Bronchial epithelial cell (primary cell): ENCODE results near the gene KRTCAP3. TPM values are rescaled to one million over a fixed set of nuclear protein-coding genes. Genes with fewer than 3 reads are reported as not detected.

Experiments used
- DNase-seq: peaks from one replicate; pipeline ENCODE4 v3.0.0-alpha.2; 2010; ENCODE audit warnings: low read depth
- FAIRE-seq: peaks from 2 replicates; lab custom pipeline; 2011; peaks lifted over from hg19 to GRCh38; lab: Jason Lieb, UNC
- H3K27me3 ChIP-seq: 2 replicates; pipeline ENCODE4 v1.5.1; 2011; ENCODE audit warnings: low read length; ENCODE audit not compliant: control insufficient read depth, insufficient read depth
- H3K36me3 ChIP-seq: 2 replicates; pipeline ENCODE4 v1.5.1; 2011; ENCODE audit warnings: low read length; ENCODE audit not compliant: control insufficient read depth, insufficient read depth
- H3K4me3 ChIP-seq: 2 replicates; pipeline ENCODE4 v1.5.1; 2011; ENCODE audit warnings: mild to moderate bottlenecking, low read depth, low read length, control low read depth
- total RNA-seq: library from RNA; depleted of rRNA; stranded (reverse); fragments of >200 nt; gene quantifications from 2 replicates; pipeline ENCODE4 v1.2.1, GENCODE V29; 2014
- TF ChIP-seq, protein P1 (sequence below): IDR thresholded peaks from 2 replicates; pipeline ENCODE4 v1.5.1; 2011; ENCODE audit warnings: mild to moderate bottlenecking, moderate library complexity, low read length, control low read depth, inconsistent platforms; ENCODE audit not compliant: insufficient read depth, severe bottlenecking

KRTCAP3 gene, protein sequence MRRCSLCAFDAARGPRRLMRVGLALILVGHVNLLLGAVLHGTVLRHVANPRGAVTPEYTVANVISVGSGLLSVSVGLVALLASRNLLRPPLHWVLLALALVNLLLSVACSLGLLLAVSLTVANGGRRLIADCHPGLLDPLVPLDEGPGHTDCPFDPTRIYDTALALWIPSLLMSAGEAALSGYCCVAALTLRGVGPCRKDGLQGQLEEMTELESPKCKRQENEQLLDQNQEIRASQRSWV
- 28.4 and 29.1 TPM in 2 replicates for total RNA-seq

DNA sequence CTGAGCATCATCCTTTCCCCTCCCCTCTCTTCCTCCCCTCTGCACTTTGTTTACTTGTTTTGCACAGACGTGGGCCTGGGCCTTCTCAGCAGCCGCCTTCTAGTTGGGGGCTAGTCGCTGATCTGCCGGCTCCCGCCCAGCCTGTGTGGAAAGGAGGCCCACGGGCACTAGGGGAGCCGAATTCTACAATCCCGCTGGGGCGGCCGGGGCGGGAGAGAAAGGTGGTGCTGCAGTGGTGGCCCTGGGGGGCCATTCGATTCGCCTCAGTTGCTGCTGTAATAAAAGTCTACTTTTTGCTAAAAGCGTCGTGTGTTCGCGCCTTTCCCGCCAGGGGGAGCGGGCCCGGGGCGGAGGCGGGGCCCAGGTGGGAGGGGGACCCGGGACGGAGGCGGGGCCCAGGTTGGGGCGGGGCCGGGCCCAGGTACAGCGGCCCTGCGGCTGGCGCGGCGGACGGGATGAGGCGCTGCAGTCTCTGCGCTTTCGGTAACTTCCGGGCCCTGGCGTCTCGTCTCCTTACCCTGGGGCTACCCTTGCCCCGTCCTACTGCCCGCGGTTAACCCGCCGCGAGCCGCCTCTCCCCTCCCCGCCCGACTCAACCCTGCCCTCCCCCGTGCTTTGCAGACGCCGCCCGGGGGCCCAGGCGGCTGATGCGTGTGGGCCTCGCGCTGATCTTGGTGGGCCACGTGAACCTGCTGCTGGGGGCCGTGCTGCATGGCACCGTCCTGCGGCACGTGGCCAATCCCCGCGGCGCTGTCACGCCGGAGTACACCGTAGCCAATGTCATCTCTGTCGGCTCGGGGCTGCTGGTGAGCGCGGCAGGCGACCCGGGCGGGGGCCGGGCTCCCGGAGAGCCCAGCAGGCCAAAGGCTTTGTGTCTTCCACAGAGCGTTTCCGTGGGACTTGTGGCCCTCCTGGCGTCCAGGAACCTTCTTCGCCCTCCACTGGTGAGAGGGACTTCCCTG is at the start of gene KRTCAP3:
Gene KRTCAP3, plus strand, starts transcription at position 424 of the 962 bp plus-strand sequence. Its CDS starts 32 bp downstream, at position 456.
- peak within 1 kb of the TSS; percentile 68 for H3K4me3 ChIP-seq
- H3K36me3 ChIP-seq, result peaks cover 15% of the 10 kb centered on the region
- DNase-seq (peak; percentile 50), FAIRE-seq (no peak)
- TF ChIP-seq, protein P1, sequence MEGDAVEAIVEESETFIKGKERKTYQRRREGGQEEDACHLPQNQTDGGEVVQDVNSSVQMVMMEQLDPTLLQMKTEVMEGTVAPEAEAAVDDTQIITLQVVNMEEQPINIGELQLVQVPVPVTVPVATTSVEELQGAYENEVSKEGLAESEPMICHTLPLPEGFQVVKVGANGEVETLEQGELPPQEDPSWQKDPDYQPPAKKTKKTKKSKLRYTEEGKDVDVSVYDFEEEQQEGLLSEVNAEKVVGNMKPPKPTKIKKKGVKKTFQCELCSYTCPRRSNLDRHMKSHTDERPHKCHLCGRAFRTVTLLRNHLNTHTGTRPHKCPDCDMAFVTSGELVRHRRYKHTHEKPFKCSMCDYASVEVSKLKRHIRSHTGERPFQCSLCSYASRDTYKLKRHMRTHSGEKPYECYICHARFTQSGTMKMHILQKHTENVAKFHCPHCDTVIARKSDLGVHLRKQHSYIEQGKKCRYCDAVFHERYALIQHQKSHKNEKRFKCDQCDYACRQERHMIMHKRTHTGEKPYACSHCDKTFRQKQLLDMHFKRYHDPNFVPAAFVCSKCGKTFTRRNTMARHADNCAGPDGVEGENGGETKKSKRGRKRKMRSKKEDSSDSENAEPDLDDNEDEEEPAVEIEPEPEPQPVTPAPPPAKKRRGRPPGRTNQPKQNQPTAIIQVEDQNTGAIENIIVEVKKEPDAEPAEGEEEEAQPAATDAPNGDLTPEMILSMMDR, result peak; percentile 45
- no peaks in the 10 kb centered on the region for H3K27me3 ChIP-seq

DNA sequence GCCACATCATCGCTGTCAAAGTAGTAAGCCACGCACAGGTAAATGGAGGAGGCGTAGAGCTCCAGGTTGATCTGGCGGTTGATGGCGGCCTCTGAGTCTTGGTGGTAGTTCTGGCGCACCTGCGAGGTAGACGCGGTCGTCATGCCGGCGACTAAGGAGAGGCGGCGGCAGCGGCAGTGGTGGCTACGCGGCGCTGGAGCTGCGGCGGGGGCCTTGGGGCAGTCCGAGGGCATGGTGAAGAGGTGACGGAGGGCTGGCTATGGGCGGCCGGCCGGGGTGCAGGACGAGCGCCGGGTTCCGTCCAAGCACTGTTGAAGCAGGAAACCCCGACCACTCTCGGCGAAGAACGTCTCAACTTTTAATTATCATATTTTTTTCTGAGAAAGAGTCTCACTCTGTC is 49.0 kb upstream of the KRTCAP3 start:
- FAIRE-seq, result no peak
- TF ChIP-seq, protein P1, result no peak
- H3K27me3 ChIP-seq, result no peaks in the 10 kb centered on the region
- no peak overlapping the region for H3K4me3 ChIP-seq
- no peaks in the 10 kb centered on the region for H3K36me3 ChIP-seq
- no peak for DNase-seq

DNA sequence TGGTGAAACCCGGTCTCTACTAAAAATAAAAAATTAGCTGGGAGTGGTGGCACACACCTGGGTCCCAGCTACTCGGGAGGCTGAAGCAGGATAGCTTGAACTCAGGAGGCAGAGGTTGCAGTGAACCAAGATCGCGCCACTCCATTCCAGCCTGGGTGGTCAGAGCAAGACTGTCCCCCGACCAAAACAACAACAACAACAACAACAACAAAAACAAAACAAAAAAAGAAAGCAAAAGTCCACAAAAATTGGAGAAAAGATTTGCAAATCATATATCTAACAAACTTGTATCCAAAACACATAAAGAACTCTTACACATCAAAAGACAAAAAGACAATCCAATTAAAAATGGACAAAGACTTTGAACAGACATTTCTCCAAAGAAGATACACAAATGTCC is 43.2 kb upstream of the KRTCAP3 start:
- Histone ChIP-seq H3K27me3 (no peaks in the 10 kb centered on the region), H3K36me3 (no peaks in the 10 kb centered on the region), H3K4me3 (no peak overlapping the region)
- FAIRE-seq (no peak), DNase-seq (no peak)
- TF ChIP-seq, protein P1, result no peak

DNA sequence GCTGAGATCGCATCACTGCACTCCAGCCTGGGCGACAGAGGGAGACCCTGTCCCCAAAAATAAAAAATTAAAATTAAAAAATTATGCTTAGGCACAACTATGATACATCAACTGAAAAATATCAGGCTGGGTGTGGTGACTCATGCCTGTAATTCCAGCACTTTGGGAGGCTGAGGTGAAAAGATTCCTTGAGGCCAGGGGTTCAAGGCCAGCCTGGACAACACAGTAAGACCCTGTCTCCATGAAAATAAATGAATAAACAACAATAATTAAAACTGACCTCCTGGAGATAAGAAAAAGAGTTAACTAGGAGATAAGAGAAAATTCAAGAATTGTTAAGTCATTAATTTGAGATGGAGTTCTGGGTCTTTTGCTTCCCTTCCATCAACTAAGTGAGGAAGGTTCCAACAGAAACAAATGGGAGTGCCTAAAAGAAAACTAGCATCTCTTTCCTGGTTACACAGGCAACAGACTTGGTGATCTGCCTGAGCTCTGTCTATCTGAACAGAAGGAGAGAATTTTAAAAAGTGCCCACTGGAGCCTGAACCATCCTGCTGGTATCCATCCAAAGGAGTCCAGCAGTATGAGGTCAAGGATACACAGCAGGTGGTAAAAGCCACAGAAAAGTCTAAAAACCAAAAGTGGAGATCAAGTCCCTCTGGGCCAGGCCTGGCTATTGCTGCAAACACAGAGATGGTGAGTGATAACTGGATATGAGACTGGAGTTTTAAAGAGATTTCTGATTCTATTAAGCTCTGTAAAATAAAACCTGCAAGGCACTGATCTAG is 41.6 kb upstream of the KRTCAP3 start:
- FAIRE-seq, result no peak
- no peaks in the 10 kb centered on the region for H3K36me3 ChIP-seq
- no peak overlapping the region for H3K4me3 ChIP-seq
- TF ChIP-seq, protein P1, result no peak
- DNase-seq, result no peak
- no peaks in the 10 kb centered on the region for H3K27me3 ChIP-seq

DNA sequence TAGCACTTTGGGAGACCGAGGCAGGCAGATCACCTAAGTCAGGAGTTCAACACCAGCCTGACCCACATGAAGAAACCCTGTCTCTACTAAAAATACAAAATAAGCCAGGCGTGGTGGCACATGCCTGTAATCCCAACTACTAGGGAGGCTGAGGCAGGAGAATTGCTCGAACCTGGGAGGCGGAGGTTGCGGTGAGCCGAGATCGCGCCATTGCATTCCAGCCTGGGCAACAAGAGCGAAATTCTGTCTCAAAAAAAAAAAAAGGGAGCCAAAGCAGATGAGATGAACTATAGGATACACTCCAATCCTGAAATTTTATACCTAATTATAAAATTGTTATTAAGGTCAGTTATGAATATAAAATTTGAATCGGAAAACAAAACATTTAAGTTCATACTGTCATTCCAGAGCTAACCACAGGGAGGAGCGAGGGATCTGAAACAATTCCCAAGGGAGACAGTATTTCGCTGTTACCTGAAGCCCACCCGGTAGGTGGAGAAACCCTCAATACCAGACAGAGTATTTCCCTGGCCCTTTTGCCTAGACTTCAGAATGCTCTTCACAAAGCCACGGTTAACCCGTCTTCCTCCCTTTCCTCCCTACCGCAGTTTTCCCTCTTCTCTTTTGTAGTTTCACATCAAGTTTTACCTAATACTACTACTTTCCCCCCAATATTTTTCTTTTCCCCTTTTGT is 34.2 kb upstream of the KRTCAP3 start:
- FAIRE-seq (no peak), DNase-seq (peak; percentile 70)
- peak overlapping the region; percentile 96 for H3K4me3 ChIP-seq
- TF ChIP-seq, protein P1, result peak; percentile 46
- no peaks in the 10 kb centered on the region for H3K36me3 ChIP-seq
- H3K27me3 ChIP-seq, result no peaks in the 10 kb centered on the region
